Measurements from ENCODE around the gene SKOR1. TPM values are rescaled to one million over a fixed set of nuclear protein-coding genes. Genes with fewer than 3 reads are reported as not detected.

Gene SKOR1
- total RNA-seq, 1 experiment from 2014 or later, result not detected

GRCh38 chr15:67794832-67795574 lies 30.3 kb upstream of the SKOR1 start:
- DNase-seq (ENCODE audit: low spot score), result no peak

GRCh38 chr15:67796196-67797127 lies 28.8 kb upstream of the SKOR1 start:
- DNase-seq (ENCODE audit: low spot score), result no peak

GRCh38 chr15:67799801-67800205 lies 25.5 kb upstream of the SKOR1 start:
- no peak for DNase-seq (ENCODE audit: low spot score)

GRCh38 chr15:67801142-67801541 lies 24.2 kb upstream of the SKOR1 start:
- DNase-seq (ENCODE audit: low spot score), result no peak

GRCh38 chr15:67801926-67802914 lies 23.1 kb upstream of the SKOR1 start:
- DNase-seq (ENCODE audit: low spot score), result no peak

- no peak for DNase-seq (ENCODE audit: low spot score)
These were observed 22.0 kb upstream of the SKOR1 start for GRCh38 chr15:67803299-67803698.

GRCh38 chr15:67803996-67804843 lies 21.1 kb upstream of the SKOR1 start:
- DNase-seq (ENCODE audit: low spot score), result no peak

GRCh38 chr15:67805008-67805665 lies 20.2 kb upstream of the SKOR1 start:
- DNase-seq (ENCODE audit: low spot score), result no peak

- DNase-seq (ENCODE audit: low spot score), result no peak
These were observed 19.4 kb upstream of the SKOR1 start for GRCh38 chr15:67805666-67806516.

GRCh38 chr15:67806536-67806935 lies 18.8 kb upstream of the SKOR1 start:
- no peak for DNase-seq (ENCODE audit: low spot score)

GRCh38 chr15:67807141-67807540 lies 18.2 kb upstream of the SKOR1 start:
- DNase-seq (ENCODE audit: low spot score), result no peak

- no peak for DNase-seq (ENCODE audit: low spot score)
These were observed 17.5 kb upstream of the SKOR1 start for GRCh38 chr15:67807836-67808235.

- DNase-seq (ENCODE audit: low spot score), result no peak
These were observed 16.5 kb upstream of the SKOR1 start for GRCh38 chr15:67808821-67809220.

- DNase-seq (ENCODE audit: low spot score), result no peak
These were observed 15.9 kb upstream of the SKOR1 start for GRCh38 chr15:67809441-67809840.

- no peak for DNase-seq (ENCODE audit: low spot score)
These were observed 15.4 kb upstream of the SKOR1 start for GRCh38 chr15:67809866-67810265.

- DNase-seq (ENCODE audit: low spot score), result no peak
These were observed 13.1 kb upstream of the SKOR1 start for GRCh38 chr15:67812241-67812644.

GRCh38 chr15:67813104-67813634 lies 12.1 kb upstream of the SKOR1 start:
- DNase-seq (ENCODE audit: low spot score), result no peak

- no peak for DNase-seq (ENCODE audit: low spot score)
These were observed 10.2 kb upstream of the SKOR1 start for GRCh38 chr15:67815036-67815592.

- DNase-seq (ENCODE audit: low spot score), result no peak
These were observed 8.6 kb upstream of the SKOR1 start for GRCh38 chr15:67816668-67817067.

All from H4 (cell line).